ENCODE measurements around the gene TICAM2. TPM values are rescaled to one million over a fixed set of nuclear protein-coding genes. Genes with fewer than 3 reads are reported as not detected.
A peak's percentile ranks its signal among the peaks of the same experiment; 100 is the strongest.

Gene TICAM2
- total and polyA plus RNA-seq, 4 donors: 1.5 to 5.8 (median 2.5) TPM

DNA sequence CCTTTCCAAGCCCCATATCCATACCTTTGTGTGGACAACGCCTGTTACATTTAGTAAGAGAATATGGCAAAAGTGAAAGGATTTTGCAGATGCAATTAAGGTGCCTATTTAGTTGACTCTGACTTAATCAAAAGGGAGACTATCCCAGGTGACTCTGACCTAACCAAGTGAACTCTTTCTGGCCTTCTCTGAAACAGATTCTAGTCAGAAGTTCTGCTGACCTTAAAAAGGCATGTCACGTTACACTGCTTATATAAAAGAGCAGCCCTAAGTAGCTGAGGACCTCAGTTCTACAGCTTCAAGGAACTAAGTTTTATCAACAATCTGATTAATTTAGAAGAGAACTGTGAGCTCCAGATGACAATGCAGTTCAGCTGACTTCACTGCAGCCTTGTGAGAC, 5.7 kb upstream of the TICAM2 start:
- Histone ChIP-seq H3K27ac (ENCODE audit: low read depth in 1 of 2, low read length in 1 of 2) (no peak overlapping the region), H3K4me3 (no peak overlapping the region), H3K9me3 (ENCODE audit: control insufficient read depth in 4 of 4, insufficient read depth in 3 of 4, low read length in 3 of 4) (no peaks in the 10 kb centered on the region), H3K4me1 (ENCODE audit: control insufficient read depth in 5 of 5, insufficient read depth in 5 of 5, low read length in 5 of 5) (peaks cover 0 to 10% (median 0%) of the 10 kb centered on the region in 5 donors), H3K36me3 (ENCODE audit: control insufficient read depth in 4 of 4, insufficient read depth in 4 of 4, low read length in 4 of 4) (peaks cover 0 to 15% (median 3%) of the 10 kb centered on the region in 4 donors), H3K9ac (ENCODE audit: insufficient read depth in 1 of 2, low read length in 2 of 2) (no peak overlapping the region), H3K27me3 (ENCODE audit: control insufficient read depth in 3 of 3, insufficient read depth in 3 of 3, low read length in 2 of 3) (no peaks in the 10 kb centered on the region)
- ATAC-seq (ENCODE audit: insufficient read depth, low FRiP score) (no peak), DNase-seq (no peak)
- 90 to 93% methylated on average over 2 of the region's 2 CpGs for WGBS, 2 donors
- no peak for TF ChIP-seq CTCF (IDR thresholded peaks at IDR 0.05; ENCODE audit: control extremely low read depth, extremely low read depth)

- DNase-seq (no peak), ATAC-seq (ENCODE audit: insufficient read depth, low FRiP score) (no peak)
- Histone ChIP-seq H3K9me3 (ENCODE audit: control insufficient read depth in 4 of 4, insufficient read depth in 3 of 4, low read length in 3 of 4) (peaks cover 0 to 2% (median 0%) of the 10 kb centered on the region in 4 donors), H3K27ac (ENCODE audit: low read depth in 1 of 2, low read length in 1 of 2) (no peak overlapping the region), H3K36me3 (ENCODE audit: control insufficient read depth in 4 of 4, insufficient read depth in 4 of 4, low read length in 4 of 4) (peaks cover 0 to 3% (median 1%) of the 10 kb centered on the region in 4 donors), H3K9ac (ENCODE audit: insufficient read depth in 1 of 2, low read length in 2 of 2) (no peak overlapping the region), H3K4me3 (no peak overlapping the region), H3K4me1 (ENCODE audit: control insufficient read depth in 5 of 5, insufficient read depth in 5 of 5, low read length in 5 of 5) (peaks cover 0 to 15% (median 4%) of the 10 kb centered on the region in 5 donors), H3K27me3 (ENCODE audit: control insufficient read depth in 3 of 3, insufficient read depth in 3 of 3, low read length in 2 of 3) (no peaks in the 10 kb centered on the region)
- TF ChIP-seq CTCF (IDR thresholded peaks at IDR 0.05; ENCODE audit: control extremely low read depth, extremely low read depth): no peak
- 88 to 95% methylated on average over 3 of the region's 3 CpGs for WGBS, 2 donors
These were observed 3.2 kb upstream of the TICAM2 start for GRCh38 chr5:115605436-115605835.

GRCh38 chr5:115602591-115603125, 379 bp upstream of the TICAM2 start:
- no peak for TF ChIP-seq CTCF (IDR thresholded peaks at IDR 0.05; ENCODE audit: control extremely low read depth, extremely low read depth)
- DNase-seq (no peak), ATAC-seq (ENCODE audit: insufficient read depth, low FRiP score) (peak; percentile 22)
- 43 to 46% methylated on average over 11 of the region's 11 CpGs for WGBS, 2 donors
- H3K27ac ChIP-seq (ENCODE audit: low read depth in 1 of 2, low read length in 1 of 2): peak overlapping the region; percentile 85 to 97
- peaks cover 0 to 23% (median 15%) of the 10 kb centered on the region in 5 donors for H3K4me1 ChIP-seq (ENCODE audit: control insufficient read depth in 5 of 5, insufficient read depth in 5 of 5, low read length in 5 of 5)
- H3K36me3 ChIP-seq (ENCODE audit: control insufficient read depth in 4 of 4, insufficient read depth in 4 of 4, low read length in 4 of 4): peaks cover 0 to 3% (median 1%) of the 10 kb centered on the region in 4 donors
- no peaks in the 10 kb centered on the region for H3K27me3 ChIP-seq (ENCODE audit: control insufficient read depth in 3 of 3, insufficient read depth in 3 of 3, low read length in 2 of 3)
- H3K4me3 ChIP-seq: no peak overlapping the region
- H3K9ac ChIP-seq (ENCODE audit: insufficient read depth in 1 of 2, low read length in 2 of 2): peak overlapping the region; percentile 60 to 63
- peaks cover 0 to 2% (median 0%) of the 10 kb centered on the region in 4 donors for H3K9me3 ChIP-seq (ENCODE audit: control insufficient read depth in 4 of 4, insufficient read depth in 3 of 4, low read length in 3 of 4)

- peaks cover 0 to 2% (median 0%) of the 10 kb centered on the region in 4 donors for H3K9me3 ChIP-seq (ENCODE audit: control insufficient read depth in 4 of 4, insufficient read depth in 3 of 4, low read length in 3 of 4)
- H3K36me3 ChIP-seq (ENCODE audit: control insufficient read depth in 4 of 4, insufficient read depth in 4 of 4, low read length in 4 of 4): peaks cover 0 to 3% (median 1%) of the 10 kb centered on the region in 4 donors
- H3K27me3 ChIP-seq (ENCODE audit: control insufficient read depth in 3 of 3, insufficient read depth in 3 of 3, low read length in 2 of 3): no peaks in the 10 kb centered on the region
- TF ChIP-seq CTCF (IDR thresholded peaks at IDR 0.05; ENCODE audit: control extremely low read depth, extremely low read depth): no peak
- H3K4me3 ChIP-seq: no peak overlapping the region
- H3K27ac ChIP-seq (ENCODE audit: low read depth in 1 of 2, low read length in 1 of 2): no peak overlapping the region
- no peak overlapping the region for H3K9ac ChIP-seq (ENCODE audit: insufficient read depth in 1 of 2, low read length in 2 of 2)
- peaks cover 0 to 23% (median 15%) of the 10 kb centered on the region in 5 donors for H3K4me1 ChIP-seq (ENCODE audit: control insufficient read depth in 5 of 5, insufficient read depth in 5 of 5, low read length in 5 of 5)
- DNase-seq: no peak
- WGBS, 2 donors: 85 to 87% methylated on average over 3 of the region's 3 CpGs
- no peak for ATAC-seq (ENCODE audit: insufficient read depth, low FRiP score)
These were observed 1.5 kb downstream of the TICAM2 start for GRCh38 chr5:115600766-115601165.

All from lung (tissue), 12 donors.